RWPE1 (cell line): ENCODE measurements around the gene NPY.

Experiments used
- CTCF ChIA-PET: fragments of 350-600 bp; sonication (Branson Sonifier 250); formaldehyde crosslinking; extraction: SDS; loops from one replicate; lab custom pipeline; 2021; lab: Yijun Ruan, JAX
- POLR2A ChIA-PET: fragments of 400-600 bp; formaldehyde crosslinking; extraction: SDS; loops from one replicate; lab custom pipeline; 2020; ENCODE audit warnings: antibody characterized with exemption; ENCODE audit not compliant: low non-redundant PET; lab: Yijun Ruan, JAX
- DNase-seq: peaks from one replicate; pipeline ENCODE4 v3.0.0; 2012; ENCODE audit warnings: low spot score
- H3K27ac ChIP-seq: fragments of 450-650 bp; 2 replicates; pipeline ENCODE4 v1.5.1; 2017
- TF ChIP-seq, protein P1 (sequence below): fragments of 450-650 bp; conservative IDR thresholded peaks from 2 replicates; pipeline ENCODE4 v1.5.1; 2017; ENCODE audit warnings: low read depth, mild to moderate bottlenecking

The NPY gene

GRCh38 chr7:24283897-24284698, at the start of gene NPY:
NPY (plus strand) TSS chr7:24284190; CDS start chr7:24285241, 1,051 bp downstream.
- POLR2A ChIA-PET: no interaction called here
- TF ChIP-seq, protein P1, sequence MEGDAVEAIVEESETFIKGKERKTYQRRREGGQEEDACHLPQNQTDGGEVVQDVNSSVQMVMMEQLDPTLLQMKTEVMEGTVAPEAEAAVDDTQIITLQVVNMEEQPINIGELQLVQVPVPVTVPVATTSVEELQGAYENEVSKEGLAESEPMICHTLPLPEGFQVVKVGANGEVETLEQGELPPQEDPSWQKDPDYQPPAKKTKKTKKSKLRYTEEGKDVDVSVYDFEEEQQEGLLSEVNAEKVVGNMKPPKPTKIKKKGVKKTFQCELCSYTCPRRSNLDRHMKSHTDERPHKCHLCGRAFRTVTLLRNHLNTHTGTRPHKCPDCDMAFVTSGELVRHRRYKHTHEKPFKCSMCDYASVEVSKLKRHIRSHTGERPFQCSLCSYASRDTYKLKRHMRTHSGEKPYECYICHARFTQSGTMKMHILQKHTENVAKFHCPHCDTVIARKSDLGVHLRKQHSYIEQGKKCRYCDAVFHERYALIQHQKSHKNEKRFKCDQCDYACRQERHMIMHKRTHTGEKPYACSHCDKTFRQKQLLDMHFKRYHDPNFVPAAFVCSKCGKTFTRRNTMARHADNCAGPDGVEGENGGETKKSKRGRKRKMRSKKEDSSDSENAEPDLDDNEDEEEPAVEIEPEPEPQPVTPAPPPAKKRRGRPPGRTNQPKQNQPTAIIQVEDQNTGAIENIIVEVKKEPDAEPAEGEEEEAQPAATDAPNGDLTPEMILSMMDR: no peak
- no peak within 1 kb of the TSS for H3K27ac ChIP-seq
- CTCF ChIA-PET: interaction anchor here (0.6 to 0.7 kb wide), 2 partner anchors 108 to 1101 kb away, joined by 3 read pairs; no protein-coding TSS in a partner anchor
- DNase-seq: no peak

GRCh38 chr7:24239260-24239659, 44.7 kb upstream of the NPY start:
- TF ChIP-seq, protein P1: no peak
- ChIA-PET CTCF (no interaction called here), POLR2A (no interaction called here)

GRCh38 chr7:24241206-24241605, 42.8 kb upstream of the NPY start:
- no peak overlapping the region for H3K27ac ChIP-seq
- POLR2A ChIA-PET: no interaction called here
- CTCF ChIA-PET: interaction anchor here (0.7 kb wide), 1 partner anchor 366 kb away, joined by 3 read pairs; no protein-coding TSS in a partner anchor
- TF ChIP-seq, protein P1: no peak
- no peak for DNase-seq

More at GRCh38 chr7:24239260-24239659, 44.7 kb upstream of the NPY start:
- no peak for DNase-seq
- H3K27ac ChIP-seq: no peak overlapping the region

DNA sequence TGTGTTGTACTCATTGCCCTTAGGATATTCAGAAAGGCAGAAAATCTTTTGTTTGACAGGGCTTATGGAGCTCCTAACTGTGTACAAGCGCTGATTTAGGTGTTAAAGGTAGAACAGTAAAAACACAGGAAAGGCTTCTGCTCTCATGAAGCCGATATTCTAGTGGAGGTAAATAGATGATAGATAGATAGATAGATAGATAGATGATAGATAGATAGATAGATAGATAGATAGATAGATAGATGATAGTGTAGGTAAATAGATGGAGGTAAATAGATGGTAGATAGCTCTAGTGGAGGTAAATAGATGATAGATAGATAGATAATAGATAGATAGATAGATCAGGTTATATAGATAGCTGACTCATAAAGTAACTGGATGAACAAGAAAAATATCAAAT, 39.4 kb upstream of the NPY start:
- H3K27ac ChIP-seq: no peak overlapping the region
- TF ChIP-seq, protein P1: no peak
- CTCF ChIA-PET: no interaction called here
- POLR2A ChIA-PET: no interaction called here
- no peak for DNase-seq

DNA sequence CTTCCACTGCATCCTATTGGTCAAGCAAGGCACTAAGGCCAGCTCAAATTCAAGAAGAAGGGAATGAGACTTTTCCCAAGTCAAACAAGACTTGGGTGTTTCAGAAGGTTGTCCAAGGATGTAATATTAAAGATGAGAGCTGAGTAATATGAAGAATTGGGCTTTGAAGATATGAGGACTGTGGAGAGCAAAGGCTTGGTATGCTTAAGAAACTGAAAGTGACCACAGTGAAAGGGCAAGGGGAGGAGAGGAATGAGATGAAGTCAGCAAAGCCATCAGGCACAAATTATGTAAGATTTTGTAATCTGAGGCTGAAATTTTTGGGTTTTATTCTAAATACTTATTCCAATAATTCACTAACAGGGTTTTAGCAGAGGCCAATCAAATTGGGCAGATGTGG, 38.6 kb upstream of the NPY start:
- CTCF ChIA-PET: interaction anchor here (0.7 kb wide), 1 partner anchor 224 kb away, joined by 4 read pairs; no protein-coding TSS in a partner anchor
- TF ChIP-seq, protein P1: no peak
- H3K27ac ChIP-seq: no peak overlapping the region
- POLR2A ChIA-PET: no interaction called here
- no peak for DNase-seq

DNA sequence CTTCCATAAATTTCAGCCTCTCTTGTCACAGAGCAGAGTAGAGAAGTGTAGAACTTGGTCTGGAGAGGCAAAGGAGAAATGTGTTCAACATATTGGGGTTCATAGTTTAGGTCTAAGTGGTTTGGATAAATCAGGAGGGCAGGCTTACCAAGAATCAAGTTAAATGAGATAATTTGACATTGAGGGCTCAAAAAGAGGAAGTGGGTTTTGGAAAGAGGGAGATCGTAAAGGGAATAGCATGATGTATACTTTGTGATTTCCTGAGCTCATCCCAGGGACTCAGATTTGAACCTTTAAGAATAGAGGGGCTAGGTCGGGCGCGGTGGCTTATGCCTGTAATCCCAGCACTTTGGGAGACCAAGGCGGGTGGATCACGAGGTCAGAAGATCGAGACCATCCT, 34.7 kb upstream of the NPY start:
- DNase-seq: no peak
- H3K27ac ChIP-seq: no peak overlapping the region
- ChIA-PET CTCF (interaction anchor here (0.9 kb wide), 1 partner anchor 42 kb away, joined by 3 read pairs; no protein-coding TSS in a partner anchor), POLR2A (no interaction called here)
- TF ChIP-seq, protein P1: no peak
